HG03442 (cell line): ENCODE results near the gene TAGLN3.

Experiments used
- ATAC-seq: cut with Tn5 transposase; IDR thresholded peaks from one replicate; pipeline ENCODE4 v1.9.1; 2021; ENCODE audit warnings: mild to moderate bottlenecking, moderate library complexity; ENCODE audit not compliant: unreplicated experiment

TAGLN3 gene

GRCh38 chr3:111976254-111976653, 22.5 kb upstream of the TAGLN3 start:
- ATAC-seq: no peak

DNA sequence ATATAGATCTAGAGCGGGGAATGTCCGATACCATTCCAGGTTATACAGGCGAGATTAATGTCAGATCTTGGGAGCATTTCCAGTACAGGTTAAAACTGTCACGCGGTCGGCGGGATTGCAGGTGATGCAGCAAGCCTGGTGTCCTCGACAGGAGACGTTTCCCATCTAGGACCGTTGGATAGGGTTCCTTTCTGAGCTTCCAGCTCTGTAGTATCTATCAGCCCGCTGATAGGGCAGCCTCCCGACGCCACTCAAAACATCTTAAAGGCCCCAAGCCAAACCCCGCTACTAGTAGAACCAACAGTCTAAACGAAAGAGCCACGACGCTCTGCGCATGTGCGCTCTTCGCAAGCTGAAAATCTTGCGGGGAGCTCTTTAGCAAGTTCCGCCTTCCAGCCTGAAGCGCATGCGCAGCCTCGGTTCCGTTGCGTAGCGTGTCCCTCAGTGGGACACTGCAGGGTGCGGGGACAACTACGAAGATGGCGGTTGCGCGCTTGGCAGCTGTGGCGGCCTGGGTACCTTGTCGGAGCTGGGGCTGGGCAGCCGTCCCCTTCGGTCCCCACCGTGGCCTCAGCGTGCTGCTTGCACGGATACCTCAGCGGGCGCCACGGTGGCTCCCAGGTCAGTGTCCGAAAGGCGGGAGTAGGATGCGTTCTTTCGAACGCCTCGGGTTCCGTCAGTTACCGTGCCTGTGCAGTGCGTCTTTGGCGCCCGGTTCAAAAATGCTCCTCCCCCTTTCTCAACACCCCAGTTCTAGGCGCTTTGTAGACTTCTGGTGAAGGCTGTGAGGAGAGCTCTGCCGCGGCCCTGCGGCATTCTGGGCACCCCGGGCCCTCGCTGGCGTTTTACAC, 19.9 kb upstream of the TAGLN3 start, which contains the start of gene ABHD10:
ABHD10 (plus strand) TSS at position 444 of the 851 bp plus-strand sequence; CDS start at position 480, 36 bp downstream.
- peak; percentile 95 for ATAC-seq

DNA sequence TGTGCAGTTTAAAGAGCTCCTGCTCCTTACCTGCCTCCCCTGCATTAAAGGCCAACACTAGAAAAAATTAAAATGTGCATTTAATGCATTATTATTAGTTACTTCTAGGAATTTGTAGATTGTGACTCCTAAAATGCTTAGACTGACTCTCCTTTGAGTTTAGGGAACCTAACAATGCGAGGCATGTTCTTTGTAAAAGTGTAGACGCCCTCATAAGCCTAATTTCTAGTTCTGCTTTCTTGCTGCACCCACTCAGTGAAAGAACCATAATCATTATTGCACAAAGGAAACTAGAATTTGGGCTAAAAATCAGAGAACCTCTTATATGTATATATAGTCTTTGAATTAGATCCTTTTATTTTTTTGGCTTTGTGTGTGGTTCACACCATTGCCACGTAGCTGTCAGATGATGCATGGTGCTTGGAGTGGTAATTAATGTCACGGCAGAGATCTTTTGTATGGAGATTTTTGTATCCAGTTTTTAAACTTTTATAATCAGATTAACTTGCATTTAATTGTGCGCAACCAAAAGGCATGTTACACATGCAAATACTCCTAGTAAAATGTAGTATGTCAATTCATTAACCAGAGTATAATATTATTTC, 19.2 kb upstream of the TAGLN3 start:
- peak; percentile 31 for ATAC-seq

- no peak for ATAC-seq
Observed at GRCh38 chr3:111980716-111981456, 17.8 kb upstream of the TAGLN3 start.

DNA sequence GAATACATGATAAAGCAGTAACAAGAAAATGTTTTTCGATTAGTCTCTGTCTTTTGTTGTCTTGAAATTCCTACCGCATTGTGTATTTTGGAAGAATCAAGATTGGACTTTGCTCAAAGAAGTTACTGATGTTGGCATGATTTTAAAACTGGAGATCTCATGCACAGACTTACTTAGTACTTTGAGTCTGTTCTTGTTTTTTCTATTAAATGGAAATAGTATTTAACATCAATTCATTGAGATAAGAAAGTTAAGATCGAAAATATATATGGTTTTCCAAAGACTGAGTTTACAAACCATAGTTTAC, 17.3 kb upstream of the TAGLN3 start:
- no peak for ATAC-seq

DNA sequence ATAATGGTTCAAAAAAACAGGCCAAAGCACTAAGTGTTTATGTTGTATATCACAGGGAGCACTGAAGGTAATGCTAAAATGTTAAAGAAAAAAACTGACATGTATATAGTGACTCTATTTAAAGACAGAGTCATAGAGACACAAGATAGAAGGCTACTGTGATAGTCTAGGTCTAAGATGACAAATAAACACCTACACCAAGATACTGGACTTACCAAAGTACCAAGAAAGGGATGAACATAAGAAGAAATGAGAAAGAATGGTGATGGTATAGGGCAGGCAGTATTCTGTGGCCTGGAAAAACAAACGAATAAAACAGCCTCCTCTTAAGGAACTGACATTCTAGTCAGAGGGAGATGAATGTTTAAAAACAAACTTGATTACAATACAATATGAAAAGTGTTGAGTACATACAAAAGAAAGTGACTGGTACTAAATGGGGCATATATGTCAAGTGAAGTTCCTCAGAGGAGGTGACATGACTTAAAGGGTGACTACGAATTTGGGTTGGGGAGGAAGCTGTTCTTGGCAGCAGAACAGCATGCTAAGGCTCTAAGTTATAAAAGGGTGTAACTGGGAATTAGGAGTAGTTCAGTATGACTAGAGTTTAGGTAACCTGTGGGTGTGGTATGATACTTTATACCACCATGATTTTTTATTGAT, 14.0 kb upstream of the TAGLN3 start:
- no peak for ATAC-seq

GRCh38 chr3:111986800-111987199, 11.9 kb upstream of the TAGLN3 start:
- ATAC-seq: no peak

GRCh38 chr3:111989061-111989678, 9.6 kb upstream of the TAGLN3 start:
- peak; percentile 92 for ATAC-seq

- no peak for ATAC-seq
Observed at GRCh38 chr3:111993038-111993437, 5.7 kb upstream of the TAGLN3 start.

GRCh38 chr3:111999484-112000324, 982 bp downstream of the TAGLN3 start:
- no peak for ATAC-seq

GRCh38 chr3:112000367-112000771, 1.6 kb downstream of the TAGLN3 start:
- ATAC-seq: no peak

DNA sequence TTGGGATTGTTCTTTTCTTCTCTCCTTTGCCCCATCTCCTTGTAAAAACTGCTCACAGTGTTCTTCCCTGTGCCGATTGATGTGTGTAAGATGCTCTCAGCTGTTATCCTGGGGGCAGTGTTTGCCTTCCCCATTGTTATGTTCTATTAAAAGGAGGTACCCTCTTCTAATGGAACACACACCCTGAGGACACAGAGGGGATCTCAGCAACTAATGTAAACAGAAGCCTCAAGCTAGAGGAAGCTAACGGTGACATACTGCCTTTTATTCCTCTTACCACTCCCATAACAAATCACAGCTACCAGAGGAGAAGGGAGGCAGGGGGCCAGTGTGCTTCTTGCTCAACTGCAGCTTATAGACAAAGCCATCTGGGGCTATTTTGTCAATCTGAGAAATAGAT, 2.2 kb downstream of the TAGLN3 start:
- ATAC-seq: no peak

GRCh38 chr3:112001526-112001925, 2.8 kb downstream of the TAGLN3 start:
- no peak for ATAC-seq

GRCh38 chr3:112002096-112002971, 3.6 kb downstream of the TAGLN3 start:
- ATAC-seq: no peak

GRCh38 chr3:112003321-112004080, 4.8 kb downstream of the TAGLN3 start:
- ATAC-seq: no peak

GRCh38 chr3:112004187-112004586, 5.5 kb downstream of the TAGLN3 start:
- ATAC-seq: no peak

DNA sequence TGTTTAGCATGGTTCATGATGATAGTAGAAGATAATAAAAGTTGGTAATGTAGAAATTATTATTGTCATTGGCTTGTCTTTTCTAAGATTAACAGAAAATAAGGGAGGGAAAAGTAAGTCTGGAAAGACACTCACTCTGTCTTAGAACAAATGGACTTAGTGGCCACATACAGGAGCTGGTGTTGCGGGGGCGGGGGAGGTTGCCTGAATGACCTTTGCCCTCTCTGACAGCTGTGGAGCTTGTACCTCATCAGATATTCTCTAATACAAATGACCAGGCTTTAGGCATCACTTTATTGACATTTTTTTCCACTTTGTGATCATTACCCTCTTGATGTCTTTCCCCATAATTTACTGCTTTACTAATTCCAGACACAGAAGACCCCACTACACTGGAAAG, 5.9 kb downstream of the TAGLN3 start:
- ATAC-seq: no peak

DNA sequence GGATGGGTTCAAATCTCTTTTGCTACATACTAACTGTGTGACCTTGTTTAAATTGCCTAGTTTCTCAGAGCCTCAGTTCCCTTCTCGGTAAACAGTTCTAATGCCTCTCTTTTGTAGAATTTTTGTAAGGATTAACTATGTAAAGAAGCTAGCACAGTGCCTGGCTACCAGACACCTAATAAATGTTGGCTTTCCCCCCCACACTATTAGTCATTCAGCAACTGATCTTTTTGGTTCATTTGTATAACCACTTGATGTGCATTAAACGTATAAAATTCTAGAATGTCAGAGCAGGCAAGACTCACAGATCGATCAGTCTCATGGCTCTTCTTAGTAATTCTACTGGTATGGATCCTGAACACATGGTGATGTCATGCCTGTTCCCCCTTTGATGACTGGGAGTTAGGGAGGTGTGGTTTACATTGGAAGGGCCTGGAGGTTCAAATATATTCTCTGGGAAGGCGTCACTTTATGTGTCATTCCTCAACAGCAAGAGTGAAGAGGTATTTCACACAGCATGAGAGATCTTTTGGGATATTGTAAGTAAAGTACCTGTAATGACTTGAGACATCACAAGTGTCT, 6.5 kb downstream of the TAGLN3 start:
- ATAC-seq: no peak
